ENCODE measurements around the gene CLOCK.

The CLOCK gene

GRCh38 chr4:55539658-55540057 is 7.1 kb downstream of the CLOCK start:
- DNase-seq (ENCODE audit: low read depth) = no peak

- no peak for DNase-seq (ENCODE audit: low read depth)
Observed at GRCh38 chr4:55538531-55538930, 8.2 kb downstream of the CLOCK start.

GRCh38 chr4:55534306-55534705 is 12.4 kb downstream of the CLOCK start:
- DNase-seq (ENCODE audit: low read depth) = no peak

DNA sequence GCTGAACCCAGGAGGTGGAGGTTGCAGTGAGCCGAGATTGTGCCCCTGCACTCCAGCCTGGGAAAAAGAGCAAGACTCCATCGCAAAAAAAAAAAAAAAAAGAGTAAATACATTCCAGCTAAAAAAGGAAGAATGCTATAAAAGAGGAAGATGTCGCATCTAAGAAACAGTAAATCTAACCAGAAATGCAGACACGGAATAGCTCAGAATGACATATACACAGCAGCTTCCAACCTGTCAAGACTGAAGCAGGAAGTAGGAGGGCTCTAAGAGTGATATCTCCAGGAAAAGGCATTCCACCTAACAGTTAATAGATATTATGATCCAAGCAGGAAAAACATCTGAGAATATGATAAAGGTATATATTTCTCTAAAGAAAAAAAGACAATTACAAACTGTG is 16.0 kb downstream of the CLOCK start:
- no peak for DNase-seq (ENCODE audit: low read depth)

- no peak for DNase-seq (ENCODE audit: low read depth)
Observed at GRCh38 chr4:55530167-55530566, 16.5 kb downstream of the CLOCK start.

DNA sequence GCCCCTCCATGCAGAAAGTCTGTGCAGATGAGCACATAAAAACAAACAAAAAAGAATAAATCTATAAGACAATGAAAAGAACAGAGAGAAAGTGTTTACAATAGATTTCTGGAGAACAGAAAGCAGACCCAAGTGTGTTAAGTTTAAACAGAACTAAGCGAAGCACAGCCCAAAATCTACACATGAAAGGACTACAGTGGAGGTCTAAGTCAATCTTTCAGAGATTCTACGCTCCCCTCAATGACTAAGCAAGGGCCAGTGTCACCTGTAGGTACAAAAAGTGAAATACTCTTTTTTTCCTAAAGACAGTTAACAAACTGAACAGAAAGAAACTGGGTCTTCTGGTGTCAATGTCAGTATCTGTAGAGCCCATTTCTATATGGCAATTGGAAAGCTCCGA is 18.2 kb downstream of the CLOCK start:
- DNase-seq (ENCODE audit: low read depth) = no peak

DNA sequence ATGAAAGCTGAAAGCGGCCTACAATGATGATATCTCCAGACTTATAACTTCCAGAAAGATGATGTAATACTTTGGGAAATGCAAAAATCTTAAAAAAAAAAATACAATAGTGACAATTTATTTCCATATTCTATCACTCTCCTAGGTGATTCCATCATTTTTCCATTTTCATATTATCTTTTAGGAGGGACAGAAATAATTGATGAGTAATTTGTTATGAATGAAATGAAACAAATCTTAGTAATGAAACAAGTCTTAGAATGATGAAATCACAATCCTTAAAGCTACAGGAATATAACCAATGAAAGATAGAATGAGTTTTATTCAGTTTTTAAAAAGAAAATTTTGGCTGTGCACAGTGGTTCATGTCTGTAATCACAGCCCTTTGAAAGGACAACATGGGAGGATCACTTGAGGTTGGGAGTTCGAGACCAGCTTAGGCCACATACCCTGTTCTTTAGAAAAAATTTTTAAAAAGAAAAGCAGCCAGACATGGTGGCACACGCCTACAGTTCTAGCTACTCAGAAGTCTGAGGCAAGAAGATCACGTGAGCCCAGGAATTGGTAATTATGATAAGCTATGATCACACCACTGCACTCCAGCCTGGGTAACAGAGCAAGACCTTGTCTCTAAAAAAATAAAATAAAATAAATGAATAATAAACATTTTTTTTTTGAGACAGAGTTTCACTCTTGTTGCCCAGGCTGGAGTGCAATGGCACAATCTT is 21.7 kb downstream of the CLOCK start:
- peak; percentile 4 for DNase-seq (ENCODE audit: low read depth)

- DNase-seq (ENCODE audit: low read depth) = no peak
Observed at GRCh38 chr4:55518442-55518841, 28.3 kb downstream of the CLOCK start.

GRCh38 chr4:55517526-55518229 is 29.0 kb downstream of the CLOCK start:
- no peak for DNase-seq (ENCODE audit: low read depth)

GRCh38 chr4:55512922-55513571 is 33.7 kb downstream of the CLOCK start:
- no peak for DNase-seq (ENCODE audit: low read depth)

GRCh38 chr4:55512077-55512476 is 34.6 kb downstream of the CLOCK start:
- no peak for DNase-seq (ENCODE audit: low read depth)

GRCh38 chr4:55510685-55511084 is 36.0 kb downstream of the CLOCK start:
- no peak for DNase-seq (ENCODE audit: low read depth)

GRCh38 chr4:55509266-55509665 is 37.4 kb downstream of the CLOCK start:
- DNase-seq (ENCODE audit: low read depth) = no peak

DNA sequence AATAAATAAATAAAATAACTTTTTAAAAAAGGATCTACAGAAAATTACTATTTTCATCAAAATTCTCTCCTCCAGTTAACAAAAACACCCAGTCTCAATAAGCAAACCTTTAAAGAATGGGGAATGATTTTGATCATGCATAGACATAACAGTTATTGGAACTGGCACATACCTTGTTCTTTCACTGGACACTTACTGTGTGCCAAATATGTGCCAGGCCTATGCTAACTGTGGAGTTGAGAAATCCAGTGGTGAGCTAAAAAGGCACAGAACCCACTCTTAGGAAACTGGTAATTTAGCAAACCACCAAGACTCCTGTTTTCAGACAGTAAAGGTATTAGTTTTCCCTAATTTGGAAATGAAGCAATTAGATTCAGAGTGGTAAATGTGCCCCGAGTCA is 39.1 kb downstream of the CLOCK start:
- peak; percentile 26 for DNase-seq (ENCODE audit: low read depth)

- DNase-seq (ENCODE audit: low read depth) = peak; percentile 14
Observed at GRCh38 chr4:55503169-55503568, 43.5 kb downstream of the CLOCK start.

DNA sequence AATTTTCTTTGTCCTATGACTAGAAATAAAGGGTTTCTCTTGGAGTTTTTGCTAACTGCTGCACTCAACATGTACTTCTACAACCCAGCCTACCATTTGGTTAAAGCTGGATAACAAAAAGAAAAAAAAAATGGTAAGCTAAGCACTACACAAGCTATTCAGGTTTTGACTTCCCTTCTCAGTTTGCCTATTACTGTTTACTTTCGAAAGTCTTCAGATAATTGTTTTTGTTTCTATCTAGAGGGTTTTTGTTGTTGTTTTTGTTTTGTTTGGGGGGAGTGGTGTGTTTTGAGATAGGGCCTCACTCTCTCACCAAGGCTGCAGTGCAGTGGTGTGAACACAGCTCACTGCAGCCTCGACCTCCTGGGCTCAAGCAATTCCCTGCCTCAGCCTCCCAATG is 46.6 kb downstream of the CLOCK start:
- DNase-seq (ENCODE audit: low read depth) = no peak

- DNase-seq (ENCODE audit: low read depth) = no peak
Observed at GRCh38 chr4:55499495-55499894, 47.2 kb downstream of the CLOCK start.

DNA sequence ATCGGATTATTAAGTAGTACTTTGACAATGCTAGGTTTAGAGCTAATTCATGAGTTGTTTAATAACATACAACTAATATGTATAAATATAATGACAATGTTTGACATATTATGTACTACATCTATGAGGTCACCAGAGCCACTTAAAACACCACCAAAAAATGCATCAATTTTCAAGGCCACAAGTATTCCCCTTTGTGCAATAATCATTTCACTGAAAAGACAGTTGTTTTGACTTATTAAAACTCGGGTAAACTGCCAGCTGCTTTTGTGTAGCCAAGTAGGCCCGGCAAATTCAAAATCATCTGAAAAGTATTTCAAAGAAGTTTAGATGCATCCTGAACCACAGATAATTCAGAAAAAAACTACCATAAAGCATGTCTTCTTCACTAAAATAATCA is 48.7 kb downstream of the CLOCK start:
- DNase-seq (ENCODE audit: low read depth) = peak; percentile 36

DNA sequence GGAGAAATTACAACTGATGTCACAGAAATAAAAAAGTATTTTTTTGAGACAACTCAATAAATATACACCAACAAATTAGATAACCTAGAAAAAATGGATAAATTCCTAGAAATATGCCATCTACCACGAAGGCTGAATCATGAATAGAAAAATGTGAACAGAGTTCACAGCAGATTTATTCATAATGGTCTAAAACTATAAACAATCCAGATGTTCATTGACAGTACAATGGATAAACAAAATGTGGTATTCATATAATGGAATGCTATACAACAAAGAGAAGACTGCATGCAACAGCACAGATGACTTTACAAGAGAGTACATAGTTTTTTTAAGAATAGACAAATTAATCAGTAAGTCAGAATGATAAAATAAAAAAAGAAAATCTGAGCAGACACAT is 55.2 kb downstream of the CLOCK start:
- DNase-seq (ENCODE audit: low read depth) = peak; percentile 72

- DNase-seq (ENCODE audit: low read depth) = no peak
Observed at GRCh38 chr4:55488716-55489115, 58.0 kb downstream of the CLOCK start.

DNA sequence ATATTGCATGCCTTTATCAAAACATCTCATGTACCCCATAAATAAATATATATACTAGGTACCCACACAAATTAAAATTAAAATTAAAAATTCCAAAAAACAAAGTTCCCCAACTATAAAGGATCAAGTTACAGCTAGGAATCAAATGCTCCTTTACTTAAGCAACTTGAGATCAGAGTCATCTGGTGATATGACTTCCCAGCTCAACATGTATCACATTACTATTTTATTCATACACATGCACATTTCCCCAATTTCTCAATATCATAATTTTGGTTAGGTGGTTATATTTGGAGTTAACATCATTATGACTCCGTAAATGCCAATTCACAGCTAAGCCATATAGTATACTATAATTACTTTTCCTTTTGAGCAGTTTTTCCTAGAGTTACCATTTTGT is 60.9 kb downstream of the CLOCK start:
- DNase-seq (ENCODE audit: low read depth) = peak; percentile 51

GRCh38 chr4:55483315-55483714 is 63.4 kb downstream of the CLOCK start:
- DNase-seq (ENCODE audit: low read depth) = no peak

Measured in fibroblast of gingiva (primary cell).